ENCODE results near the gene DOCK3. TPM values are rescaled to one million over a fixed set of nuclear protein-coding genes. Genes with fewer than 3 reads are reported as not detected.
"Not testable (repeated sequence)": the region's sequence is repeated elsewhere in the genome, so short reads cannot be mapped to it uniquely, and the experiment has no call there.

Gene DOCK3
- total RNA-seq, 2 experiments from 2014 or later, result 3.4 to 4.1 TPM

DNA sequence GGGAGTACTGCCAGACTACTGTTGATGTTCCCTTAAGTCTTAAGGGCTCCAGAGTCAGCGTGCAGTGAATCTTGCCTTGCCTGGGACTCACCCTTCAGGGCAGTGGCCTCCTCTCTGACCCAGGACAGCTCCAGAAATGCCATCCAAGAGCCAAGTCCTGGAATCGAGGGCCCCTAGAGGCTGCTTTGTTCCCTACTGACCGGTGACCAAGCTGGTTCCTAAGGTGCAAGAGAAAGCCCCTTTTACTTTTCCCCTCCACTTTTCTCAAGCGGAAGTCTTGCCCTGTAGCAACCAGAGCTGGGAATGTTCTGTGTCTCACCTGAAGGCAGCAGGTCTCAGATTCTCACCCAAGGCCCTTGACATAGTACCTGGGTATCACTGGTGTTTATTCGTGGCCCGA is 238.0 kb downstream of the DOCK3 start:
- no peak for ATAC-seq
- H3K27me3 Mint-ChIP-seq, result peaks cover 14% of the 10 kb centered on the region
- H3K4me3 Mint-ChIP-seq, result no peak overlapping the region
- H3K36me3 Mint-ChIP-seq, result no peaks in the 10 kb centered on the region
- peaks cover 2% of the 10 kb centered on the region for H3K9me3 Mint-ChIP-seq (ENCODE audit: low read depth)
- H3K27ac Mint-ChIP-seq, result no peak overlapping the region
- H3K4me1 Mint-ChIP-seq, result no peaks in the 10 kb centered on the region
- CTCF ChIA-PET, result no interaction called here
- DNase-seq, result no peak

DNA sequence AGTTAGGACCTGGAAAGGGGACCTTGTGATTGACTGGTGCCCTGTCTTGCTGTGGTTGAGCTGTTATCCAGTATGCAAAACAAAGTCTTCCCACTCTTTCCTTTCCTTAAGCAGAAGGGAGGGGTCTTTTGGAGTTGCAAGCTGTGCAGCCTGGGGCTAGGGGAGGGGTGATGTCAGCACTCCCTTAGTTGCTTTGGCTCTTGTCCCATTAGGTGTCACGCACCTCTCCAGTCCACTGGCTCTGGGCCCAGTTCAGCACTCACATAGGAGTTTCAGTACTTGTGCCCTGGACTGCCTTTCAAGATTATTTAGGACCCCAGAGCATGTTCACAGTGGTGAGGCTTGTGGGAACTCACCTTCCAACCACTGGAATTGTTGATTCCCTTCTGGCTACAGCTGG is 238.5 kb downstream of the DOCK3 start:
- DNase-seq (no peak), ATAC-seq (no peak)
- H3K9me3 Mint-ChIP-seq (ENCODE audit: low read depth), result no peaks in the 10 kb centered on the region
- no peaks in the 10 kb centered on the region for H3K36me3 Mint-ChIP-seq
- H3K27me3 Mint-ChIP-seq, result peaks cover 10% of the 10 kb centered on the region
- H3K27ac Mint-ChIP-seq, result no peak overlapping the region
- no peak overlapping the region for H3K4me3 Mint-ChIP-seq
- CTCF ChIA-PET, result no interaction called here
- H3K4me1 Mint-ChIP-seq, result no peaks in the 10 kb centered on the region

DNA sequence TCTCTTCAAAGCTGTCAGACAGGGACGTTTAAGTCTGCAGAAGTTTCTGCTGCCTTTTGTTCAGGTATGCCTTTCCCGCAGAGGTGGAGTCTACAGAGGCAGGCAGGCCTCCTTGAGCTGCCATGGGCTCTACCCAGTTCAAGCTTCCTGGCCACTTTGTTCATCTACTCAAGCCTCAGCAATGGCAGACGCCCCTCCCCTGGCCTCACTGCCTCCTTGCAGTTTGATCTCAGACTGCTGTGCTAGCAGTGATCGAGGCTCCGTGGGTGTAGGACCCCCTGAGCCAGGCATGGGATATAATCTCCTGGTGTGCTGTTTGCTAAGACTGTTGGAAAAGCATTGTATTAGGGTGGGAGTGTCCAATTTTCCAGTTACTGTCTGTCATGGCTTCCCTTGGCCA is 247.3 kb downstream of the DOCK3 start:
- ATAC-seq; H3K36me3 Mint-ChIP-seq; H3K4me3 Mint-ChIP-seq; DNase-seq; H3K4me1 Mint-ChIP-seq; H3K27me3 Mint-ChIP-seq; CTCF ChIA-PET; H3K27ac Mint-ChIP-seq; H3K9me3 Mint-ChIP-seq (ENCODE audit: low read depth): not testable (repeated sequence)

DNA sequence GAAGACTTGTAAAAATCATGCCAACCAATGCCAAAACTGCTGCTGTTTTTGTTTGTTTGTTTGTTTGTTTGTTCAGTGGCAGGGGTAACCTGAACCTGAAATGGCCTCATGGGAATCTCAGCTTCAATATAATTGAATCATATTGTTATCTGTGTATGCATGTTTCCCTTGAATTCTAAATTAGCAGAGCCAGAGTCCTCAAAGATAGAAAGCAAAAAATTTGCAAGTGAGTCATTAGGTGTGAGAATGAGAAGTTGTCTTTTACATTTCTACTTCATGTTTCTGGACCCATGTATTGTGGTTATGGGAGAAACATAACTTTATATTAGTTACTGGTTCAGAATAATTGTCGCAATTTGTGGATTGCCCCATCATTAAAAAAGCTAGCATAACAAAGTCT is 249.2 kb downstream of the DOCK3 start:
- Mint-ChIP-seq H3K27ac (no peak overlapping the region), H3K9me3 (ENCODE audit: low read depth) (no peaks in the 10 kb centered on the region), H3K27me3 (peaks cover 9% of the 10 kb centered on the region), H3K4me3 (no peak overlapping the region), H3K4me1 (no peaks in the 10 kb centered on the region), H3K36me3 (no peaks in the 10 kb centered on the region)
- no peak for DNase-seq
- ATAC-seq, result no peak
- CTCF ChIA-PET, result no interaction called here

DNA sequence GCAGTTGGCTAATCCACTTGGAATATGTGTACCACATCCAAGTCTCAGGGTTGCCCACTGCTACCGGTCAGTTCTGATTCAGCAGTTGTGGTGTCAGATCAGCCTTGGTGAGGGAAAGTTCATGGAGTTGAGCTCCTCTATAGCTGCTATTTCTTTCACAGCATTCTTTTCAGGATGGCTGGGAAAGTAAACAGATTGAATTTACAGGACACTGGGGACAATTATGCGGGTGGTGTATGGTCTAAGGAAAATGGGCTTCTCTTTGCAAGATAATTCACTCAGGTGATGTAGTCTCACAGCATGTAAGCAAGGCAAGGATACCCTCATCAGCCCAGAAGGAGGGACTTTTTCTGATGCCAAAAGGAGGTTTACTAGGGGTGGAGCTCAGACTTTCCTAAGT is 249.9 kb downstream of the DOCK3 start:
- H3K4me3 Mint-ChIP-seq, result no peak overlapping the region
- no peaks in the 10 kb centered on the region for H3K36me3 Mint-ChIP-seq
- CTCF ChIA-PET, result no interaction called here
- peaks cover 7% of the 10 kb centered on the region for H3K27me3 Mint-ChIP-seq
- H3K27ac Mint-ChIP-seq, result no peak overlapping the region
- H3K4me1 Mint-ChIP-seq, result no peaks in the 10 kb centered on the region
- H3K9me3 Mint-ChIP-seq (ENCODE audit: low read depth), result no peaks in the 10 kb centered on the region
- DNase-seq, result no peak
- ATAC-seq, result no peak

DNA sequence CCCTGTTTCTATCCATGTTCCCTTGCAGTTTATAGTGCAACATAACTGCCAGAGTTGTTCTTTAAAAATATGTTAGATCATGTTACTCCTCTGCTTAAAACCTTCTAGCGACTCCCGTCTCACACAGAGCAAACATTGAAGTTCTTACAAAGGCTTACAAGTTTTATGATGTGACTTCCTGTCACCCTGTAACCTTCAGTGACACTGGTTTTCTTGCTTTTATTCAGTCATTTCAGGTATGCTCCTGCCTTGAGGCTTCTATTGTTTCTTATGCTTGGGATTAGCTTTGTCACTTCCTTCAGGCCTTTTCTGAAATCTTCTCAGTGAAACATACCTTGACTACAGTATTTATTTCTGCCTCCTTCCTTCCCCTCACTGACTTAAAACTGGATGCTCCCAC is 252.1 kb downstream of the DOCK3 start:
- Mint-ChIP-seq H3K27ac (no peak overlapping the region), H3K36me3 (no peaks in the 10 kb centered on the region), H3K9me3 (ENCODE audit: low read depth) (no peaks in the 10 kb centered on the region), H3K27me3 (no peaks in the 10 kb centered on the region), H3K4me1 (no peaks in the 10 kb centered on the region), H3K4me3 (no peak overlapping the region)
- ATAC-seq (no peak), DNase-seq (no peak)
- CTCF ChIA-PET, result no interaction called here

DNA sequence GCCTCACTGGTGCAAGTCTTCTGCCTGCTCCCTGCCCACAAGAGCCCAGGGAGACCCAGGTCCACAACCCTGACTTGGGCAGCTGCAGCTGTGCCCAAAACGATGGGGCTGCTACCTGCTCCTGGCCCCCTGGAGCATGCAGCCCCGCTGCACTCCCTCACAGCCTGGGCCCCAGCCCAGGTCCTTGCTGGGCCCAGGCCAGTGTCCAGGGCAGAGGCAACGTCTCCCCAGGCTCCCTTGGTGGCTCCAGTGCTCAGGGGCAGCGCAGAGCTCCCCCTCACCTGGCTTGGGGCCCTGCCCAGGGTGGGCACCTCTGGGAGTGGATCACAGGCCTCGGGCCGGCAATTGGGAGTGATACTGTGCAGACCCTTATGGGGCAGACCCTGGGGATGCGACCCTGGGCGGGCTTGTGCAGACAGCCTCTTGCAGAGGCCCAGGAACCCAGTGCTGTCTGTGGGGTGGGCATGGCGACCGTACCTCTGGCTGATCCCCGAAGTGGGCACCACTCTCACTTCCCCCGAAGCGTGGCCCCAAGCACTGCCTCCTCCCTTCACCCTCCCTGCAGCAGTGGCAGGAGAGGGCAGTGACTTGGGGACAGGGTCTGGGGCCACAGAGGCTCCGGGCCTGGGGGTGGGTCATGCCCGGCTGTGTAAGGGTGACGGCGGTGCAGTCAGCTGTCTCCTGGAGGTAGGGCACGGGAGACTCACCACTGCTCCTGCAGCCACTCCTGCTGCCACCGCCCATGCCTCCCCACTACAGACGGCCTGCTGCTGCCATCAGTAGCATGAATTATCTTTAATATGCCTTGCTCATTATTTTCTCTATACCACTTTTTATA is 255.9 kb downstream of the DOCK3 start:
- DNase-seq (no peak), ATAC-seq (no peak)
- peaks cover 4% of the 10 kb centered on the region for H3K36me3 Mint-ChIP-seq
- H3K4me3 Mint-ChIP-seq, result no peak overlapping the region
- H3K27ac Mint-ChIP-seq, result no peak overlapping the region
- H3K9me3 Mint-ChIP-seq (ENCODE audit: low read depth), result peaks cover 7% of the 10 kb centered on the region
- H3K27me3 Mint-ChIP-seq, result no peaks in the 10 kb centered on the region
- H3K4me1 Mint-ChIP-seq, result no peaks in the 10 kb centered on the region
- CTCF ChIA-PET, result no interaction called here

DNA sequence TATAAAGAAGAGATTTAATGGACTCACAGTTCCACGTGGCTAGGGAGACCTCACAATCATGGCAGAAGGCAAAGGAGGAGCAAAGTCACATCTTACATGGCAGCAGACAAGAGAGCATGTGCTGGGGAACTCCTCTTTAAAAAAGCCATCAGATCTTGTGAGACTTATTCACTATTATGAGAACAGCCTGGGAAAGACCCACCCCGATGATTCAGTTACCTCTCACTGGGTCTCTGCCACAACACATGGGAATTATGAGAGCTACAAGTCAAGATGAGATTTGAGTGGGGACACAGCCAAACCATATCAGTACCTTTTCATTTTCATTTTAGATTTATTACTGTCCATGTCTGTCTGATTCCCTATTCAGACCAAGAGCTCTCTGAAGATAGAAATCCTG is 258.2 kb downstream of the DOCK3 start:
- not testable (repeated sequence) for H3K27me3 Mint-ChIP-seq, DNase-seq, H3K36me3 Mint-ChIP-seq, H3K4me1 Mint-ChIP-seq, H3K4me3 Mint-ChIP-seq, ATAC-seq, H3K27ac Mint-ChIP-seq
- CTCF ChIA-PET, result interaction anchor here (1.1 kb wide), 1 partner anchor 439 kb away, joined by 3 read pairs; no protein-coding TSS in a partner anchor
- H3K9me3 Mint-ChIP-seq (ENCODE audit: low read depth), result peaks cover 11% of the 10 kb centered on the region

DNA sequence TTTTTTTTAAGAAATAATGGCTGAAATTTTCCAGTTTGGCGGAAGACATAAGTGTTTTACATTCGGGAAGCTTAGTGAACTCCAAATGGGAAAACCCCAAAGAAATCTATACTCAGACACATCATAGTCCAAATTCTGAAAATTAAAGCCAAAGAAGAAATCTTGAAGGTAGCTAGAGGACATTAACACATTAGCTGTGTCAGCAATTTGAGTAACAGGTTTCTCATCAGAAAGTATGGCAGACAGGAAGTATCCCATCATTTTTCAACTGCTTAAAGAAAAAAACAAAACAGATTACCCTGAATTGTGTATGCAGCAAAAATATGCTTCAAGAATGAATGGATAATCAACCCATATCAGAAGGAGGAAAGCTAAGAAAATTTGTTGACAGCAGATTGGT is 261.7 kb downstream of the DOCK3 start:
- CTCF ChIA-PET, result interaction anchor here (0.7 to 1.0 kb wide), 3 partner anchors 56 to 394 kb away, joined by 3 read pairs; no protein-coding TSS in a partner anchor
- Mint-ChIP-seq H3K4me1 (no peaks in the 10 kb centered on the region), H3K4me3 (no peak overlapping the region), H3K27me3 (peaks cover 4% of the 10 kb centered on the region), H3K27ac (no peak overlapping the region), H3K9me3 (ENCODE audit: low read depth) (peaks cover 11% of the 10 kb centered on the region), H3K36me3 (peaks cover 9% of the 10 kb centered on the region)
- DNase-seq (no peak), ATAC-seq (no peak)

DNA sequence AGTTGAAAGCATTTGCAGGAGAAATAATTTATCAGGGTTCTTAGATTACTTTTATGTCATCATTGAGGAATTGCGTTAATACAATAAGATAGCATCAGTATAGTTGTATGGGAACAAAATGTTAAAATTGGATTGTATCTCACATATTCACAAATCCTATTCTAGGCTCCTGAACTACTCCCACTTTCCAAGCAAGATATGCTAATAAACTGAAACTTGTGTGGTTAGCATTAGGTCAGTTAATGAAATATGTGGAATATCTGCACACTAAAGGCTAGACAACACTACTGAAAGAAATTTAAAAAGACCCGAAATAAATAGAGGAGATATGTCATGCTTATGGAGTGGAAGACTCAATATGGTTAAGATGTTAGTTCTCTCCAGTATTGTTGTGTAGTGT is 272.7 kb downstream of the DOCK3 start:
- no peaks in the 10 kb centered on the region for H3K9me3 Mint-ChIP-seq (ENCODE audit: low read depth)
- DNase-seq (no peak), ATAC-seq (no peak)
- CTCF ChIA-PET, result interaction anchor here (0.7 kb wide), 1 partner anchor 17 kb away, joined by 3 read pairs; no protein-coding TSS in a partner anchor
- H3K27ac Mint-ChIP-seq, result no peak overlapping the region
- H3K4me3 Mint-ChIP-seq, result no peak overlapping the region
- peaks cover 3% of the 10 kb centered on the region for H3K36me3 Mint-ChIP-seq
- H3K27me3 Mint-ChIP-seq, result peaks cover 2% of the 10 kb centered on the region
- peaks cover 13% of the 10 kb centered on the region for H3K4me1 Mint-ChIP-seq

DNA sequence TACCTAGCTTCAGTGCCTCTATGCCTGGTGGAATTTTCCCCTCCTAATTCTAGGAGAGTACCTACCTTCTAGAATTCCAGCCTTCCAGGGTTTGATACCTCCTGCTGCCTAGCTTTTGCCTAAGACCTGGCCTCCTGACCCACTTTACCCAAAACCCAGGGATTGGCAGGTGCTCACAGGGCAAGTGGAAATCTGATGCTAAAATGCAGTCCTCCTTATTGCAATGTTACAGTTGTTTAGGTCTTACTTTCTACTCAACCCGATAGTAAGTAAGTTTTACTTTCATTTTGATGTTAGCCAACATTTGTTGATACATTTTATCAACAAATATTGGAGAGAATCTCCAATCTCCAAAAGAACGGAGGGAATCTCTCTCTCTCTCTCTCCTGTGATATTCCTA is 275.9 kb downstream of the DOCK3 start:
- H3K36me3 Mint-ChIP-seq, result peaks cover 4% of the 10 kb centered on the region
- DNase-seq, result no peak
- H3K4me3 Mint-ChIP-seq, result peak overlapping the region; percentile 68
- peak overlapping the region; percentile 76 for H3K27ac Mint-ChIP-seq
- H3K9me3 Mint-ChIP-seq (ENCODE audit: low read depth), result no peaks in the 10 kb centered on the region
- peaks cover 2% of the 10 kb centered on the region for H3K27me3 Mint-ChIP-seq
- peaks cover 13% of the 10 kb centered on the region for H3K4me1 Mint-ChIP-seq
- ATAC-seq, result peak; percentile 79
- CTCF ChIA-PET, result interaction anchor here (1.0 to 1.5 kb wide), 5 partner anchors 21 to 443 kb away, joined by 3 to 6 read pairs (median 3); partner anchors contain the start of gene DOCK3

DNA sequence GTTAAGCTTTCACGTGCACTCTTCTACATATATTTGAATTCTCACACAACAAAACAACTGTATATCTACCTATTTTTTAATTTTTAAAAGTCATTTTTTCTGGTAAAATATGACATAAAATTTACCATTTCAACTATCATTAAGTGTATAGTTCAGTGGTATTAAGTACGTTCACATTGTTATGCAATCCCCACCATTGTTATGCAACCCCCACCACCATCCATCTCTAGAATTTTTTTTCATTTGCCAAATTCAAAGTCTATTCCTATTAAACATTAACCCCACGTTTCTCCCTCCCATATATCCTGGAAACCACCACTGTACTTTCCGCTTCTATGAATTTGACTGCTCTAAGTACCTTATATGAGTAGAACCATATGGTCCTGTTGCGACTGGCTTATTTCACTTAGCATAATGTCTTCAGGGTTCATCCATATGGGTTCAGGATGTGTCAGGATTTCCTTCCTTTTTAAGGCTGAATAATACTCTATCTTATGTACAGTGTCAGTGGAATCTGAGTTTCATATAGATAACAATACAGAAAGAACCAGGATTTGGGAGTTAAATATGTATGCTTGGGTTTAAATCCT is 279.2 kb downstream of the DOCK3 start:
- CTCF ChIA-PET, result no interaction called here
- peaks cover 11% of the 10 kb centered on the region for H3K27me3 Mint-ChIP-seq
- no peak for ATAC-seq

DNA sequence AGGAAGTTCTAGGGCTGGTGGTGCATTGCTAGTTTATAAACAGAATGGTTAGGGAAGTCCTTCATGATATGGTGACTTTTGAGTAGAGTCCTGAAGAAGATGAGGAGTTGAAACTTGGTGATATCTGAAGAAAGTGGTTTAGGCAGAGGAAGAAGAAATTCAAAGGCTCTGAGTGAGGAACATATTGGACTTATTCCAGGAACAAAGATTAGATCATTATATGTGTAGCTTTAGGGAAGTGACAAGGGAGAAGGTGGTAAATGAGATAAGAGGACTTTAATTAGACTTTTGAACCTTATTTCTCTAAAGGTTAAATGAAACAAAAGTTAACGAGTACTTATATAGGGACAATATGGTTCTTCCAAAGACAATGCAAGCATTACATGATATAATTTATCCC is 286.7 kb downstream of the DOCK3 start:
- Mint-ChIP-seq H3K4me1 (peaks cover 1% of the 10 kb centered on the region), H3K36me3 (no peaks in the 10 kb centered on the region), H3K9me3 (ENCODE audit: low read depth) (no peaks in the 10 kb centered on the region), H3K27ac (no peak overlapping the region), H3K27me3 (peaks cover 29% of the 10 kb centered on the region), H3K4me3 (no peak overlapping the region)
- ATAC-seq, result no peak
- CTCF ChIA-PET, result interaction anchor here (1.4 kb wide), 1 partner anchor 10 kb away, joined by 4 read pairs; no protein-coding TSS in a partner anchor
- no peak for DNase-seq

More for the DNA sequence above, 279.2 kb downstream of the DOCK3 start:
- H3K4me3 Mint-ChIP-seq, result no peak overlapping the region
- no peak overlapping the region for H3K27ac Mint-ChIP-seq
- DNase-seq, result no peak
- peaks cover 4% of the 10 kb centered on the region for H3K36me3 Mint-ChIP-seq
- no peaks in the 10 kb centered on the region for H3K9me3 Mint-ChIP-seq (ENCODE audit: low read depth)
- H3K4me1 Mint-ChIP-seq, result peaks cover 13% of the 10 kb centered on the region

DNA sequence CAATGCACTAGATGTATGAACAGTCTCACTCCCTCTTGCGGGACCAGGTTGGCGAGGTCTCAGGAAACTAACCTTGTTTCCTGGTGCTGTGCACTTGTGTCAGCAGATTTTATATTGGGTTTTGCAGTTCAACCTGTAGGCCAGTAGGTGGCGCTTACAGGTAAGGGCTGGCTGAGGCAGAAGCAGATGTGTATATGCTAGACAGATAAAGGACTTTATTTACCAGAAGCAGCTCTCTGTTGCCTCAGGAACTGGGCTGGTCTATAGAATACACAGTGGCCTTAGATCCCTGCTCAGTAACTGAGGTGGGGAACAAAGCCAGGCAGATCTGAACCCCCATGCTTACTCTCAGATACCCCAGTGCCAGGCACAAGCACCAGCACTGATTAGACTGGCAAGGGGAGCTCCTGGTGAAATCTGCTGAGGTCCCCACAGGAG is 296.8 kb downstream of the DOCK3 start:
- peaks cover 3% of the 10 kb centered on the region for H3K36me3 Mint-ChIP-seq
- H3K4me1 Mint-ChIP-seq, result peaks cover 23% of the 10 kb centered on the region
- no peak overlapping the region for H3K27ac Mint-ChIP-seq
- H3K27me3 Mint-ChIP-seq, result no peaks in the 10 kb centered on the region
- CTCF ChIA-PET, result interaction anchor here (0.5 to 2.7 kb wide), 29 partner anchors 9 to 418 kb away, joined by 3 to 27 read pairs (median 4); partner anchors contain the start of gene C3orf18
- ATAC-seq, result peak; percentile 91
- H3K4me3 Mint-ChIP-seq, result no peak overlapping the region
- H3K9me3 Mint-ChIP-seq (ENCODE audit: low read depth), result no peaks in the 10 kb centered on the region
- peak; percentile 74 for DNase-seq

All from activated CD8-positive, alpha-beta memory T cell treated with anti-CD3 and anti-CD28 coated beads, Interleukin-2, amount 10 ng/mL, durations not matched to agents 7 days and 5 days (primary cell).